ENCODE measurements around the gene SLC4A8.

- TF ChIP-seq HNRNPK (IDR thresholded peaks at IDR 0.05; ENCODE audit: low read depth, low read length, poor library complexity, severe bottlenecking) (no peak), ZNF263 (CRISPR knock-in tag; IDR thresholded peaks at IDR 0.05; ENCODE audit: borderline replicate concordance) (no peak), MNT (conservative IDR thresholded peaks at IDR 0.05) (no peak), ZNF274 (IDR thresholded peaks at IDR 0.05; ENCODE audit: borderline replicate concordance, low read depth, low read length) (no peak)
- TF ChIP-seq, protein P1, sequence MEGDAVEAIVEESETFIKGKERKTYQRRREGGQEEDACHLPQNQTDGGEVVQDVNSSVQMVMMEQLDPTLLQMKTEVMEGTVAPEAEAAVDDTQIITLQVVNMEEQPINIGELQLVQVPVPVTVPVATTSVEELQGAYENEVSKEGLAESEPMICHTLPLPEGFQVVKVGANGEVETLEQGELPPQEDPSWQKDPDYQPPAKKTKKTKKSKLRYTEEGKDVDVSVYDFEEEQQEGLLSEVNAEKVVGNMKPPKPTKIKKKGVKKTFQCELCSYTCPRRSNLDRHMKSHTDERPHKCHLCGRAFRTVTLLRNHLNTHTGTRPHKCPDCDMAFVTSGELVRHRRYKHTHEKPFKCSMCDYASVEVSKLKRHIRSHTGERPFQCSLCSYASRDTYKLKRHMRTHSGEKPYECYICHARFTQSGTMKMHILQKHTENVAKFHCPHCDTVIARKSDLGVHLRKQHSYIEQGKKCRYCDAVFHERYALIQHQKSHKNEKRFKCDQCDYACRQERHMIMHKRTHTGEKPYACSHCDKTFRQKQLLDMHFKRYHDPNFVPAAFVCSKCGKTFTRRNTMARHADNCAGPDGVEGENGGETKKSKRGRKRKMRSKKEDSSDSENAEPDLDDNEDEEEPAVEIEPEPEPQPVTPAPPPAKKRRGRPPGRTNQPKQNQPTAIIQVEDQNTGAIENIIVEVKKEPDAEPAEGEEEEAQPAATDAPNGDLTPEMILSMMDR (IDR thresholded peaks at IDR 0.05 in 2 of 3, conservative IDR thresholded peaks at IDR 0.05 in 1 of 3; ENCODE audit: insufficient read depth in 2 of 3, low read depth in 1 of 3, low read length in 3 of 3), result no peak
Observed at GRCh38 chr12:51522696-51523095, 98.1 kb downstream of the SLC4A8 start.

Measured in K562 (cell line).